ENCODE data around the gene OLFML2A. TPM values are rescaled to one million over a fixed set of nuclear protein-coding genes. Genes with fewer than 3 reads are reported as not detected.
A peak's percentile ranks its signal among the peaks of the same experiment; 100 is the strongest.

Gene OLFML2A
- total and polyA plus RNA-seq, 2 of the 13 experiments (the other 11 are each of a cell fraction or from before 2014, with no cell fraction given) = 0.01 to 0.02 TPM

GRCh38 chr9:124733964-124734740 lies 42.8 kb upstream of the OLFML2A start (continued):
- TF ChIP-seq CCDC6 (CRISPR knock-in tag; IDR thresholded peaks at IDR 0.05) (peak; percentile 35; the same call in 1 of the 2 replicates), ZSCAN5A (CRISPR knock-in tag; IDR thresholded peaks at IDR 0.05; ENCODE audit: borderline replicate concordance) (peak; percentile 54; the same call in 1 of the 2 replicates), HDAC2 (CRISPR knock-in tag; IDR thresholded peaks at IDR 0.05) (peak; percentile 93), SALL1 (CRISPR knock-in tag; IDR thresholded peaks at IDR 0.05) (peak; percentile 70; the same call in 1 of the 2 replicates), ZSCAN20 (CRISPR knock-in tag; IDR thresholded peaks at IDR 0.05; ENCODE audit: borderline replicate concordance) (no peak), ARNT2 (CRISPR knock-in tag; IDR thresholded peaks at IDR 0.05; ENCODE audit: low read depth) (0 out of 2 replicates have a peak, but pooled peaks have one; percentile 52), NONO (IDR thresholded peaks at IDR 0.05) (no peak), NONO (CRISPR knock-in tag; conservative IDR thresholded peaks at IDR 0.05) (peak; percentile 63), TBX3 (IDR thresholded peaks at IDR 0.05; ENCODE audit: borderline replicate concordance) (peak; percentile 85), ZNF556 (CRISPR knock-in tag; IDR thresholded peaks at IDR 0.05; ENCODE audit: borderline replicate concordance) (no peak), ZNF878 (CRISPR knock-in tag; IDR thresholded peaks at IDR 0.05) (peak; percentile 41; the same call in 1 of the 2 replicates), TFDP2 (CRISPR knock-in tag; IDR thresholded peaks at IDR 0.05) (0 out of 2 replicates have a peak, but pooled peaks have one; percentile 5), SIX1 (CRISPR knock-in tag; IDR thresholded peaks at IDR 0.05; ENCODE audit: borderline replicate concordance) (peak; percentile 62; the same call in 1 of the 2 replicates), ZNF614 (CRISPR knock-in tag; IDR thresholded peaks at IDR 0.05; ENCODE audit: borderline replicate concordance) (peak; percentile 45; the same call in 1 of the 2 replicates), PAXIP1 (CRISPR knock-in tag; conservative IDR thresholded peaks at IDR 0.05) (peak; percentile 81), ZMYM4 (CRISPR knock-in tag; IDR thresholded peaks at IDR 0.05) (peak; percentile 36; the same call in 1 of the 2 replicates), ZBTB1 (CRISPR knock-in tag; IDR thresholded peaks at IDR 0.05; ENCODE audit: borderline replicate concordance) (no peak), DMAP1 (CRISPR knock-in tag; IDR thresholded peaks at IDR 0.05) (no peak), RXRB (CRISPR knock-in tag; IDR thresholded peaks at IDR 0.05; ENCODE audit: borderline replicate concordance) (peak; percentile 76), PAF1 (CRISPR knock-in tag; IDR thresholded peaks at IDR 0.05) (no peak), HNF4A (CRISPR knock-in tag; IDR thresholded peaks at IDR 0.05) (peak; percentile 63; the same call in 1 of the 2 replicates), NR2F6 (IDR thresholded peaks at IDR 0.05) (peak; percentile 62; the same call in 1 of the 2 replicates), NR2F6 (CRISPR knock-in tag; IDR thresholded peaks at IDR 0.05) (peak; percentile 80)

Data from HepG2 (cell line).